IMR-90 (cell line): ENCODE measurements around the gene RIMBP2.

Source experiments
- CEBPB ChIP-seq: IDR thresholded peaks from 2 replicates; pipeline ENCODE4 v1.6.1; 2012; ENCODE audit warnings: low read depth, low read length, improper control_type of control experiment
- FOS ChIP-seq: fragments of 150-350 bp; IDR thresholded peaks from 2 replicates; pipeline ENCODE4 v1.6.1; 2016; ENCODE audit warnings: low read depth, low read length
- MAZ ChIP-seq: IDR thresholded peaks from 2 replicates; pipeline ENCODE4 v1.6.1; 2012; ENCODE audit warnings: low read depth, mild to moderate bottlenecking, low read length, improper control_type of control experiment, moderate library complexity, borderline replicate concordance
- MXI1 ChIP-seq: IDR thresholded peaks from 2 replicates; pipeline ENCODE4 v1.6.1; 2012; ENCODE audit warnings: low read depth, mild to moderate bottlenecking, low read length, moderate library complexity, borderline replicate concordance
- NFE2L2 ChIP-seq: fragments of 150-350 bp; IDR thresholded peaks from 2 replicates; pipeline ENCODE4 v1.6.1; 2016; ENCODE audit warnings: low read depth, mild to moderate bottlenecking, low read length
- POLR2A ChIP-seq: IDR thresholded peaks from 2 replicates; pipeline ENCODE4 v1.6.1; 2012; ENCODE audit warnings: mild to moderate bottlenecking, low read depth, low read length
- RAD21 ChIP-seq: IDR thresholded peaks from 2 replicates; pipeline ENCODE4 v1.6.1; 2012; ENCODE audit warnings: low read length, improper control_type of control experiment
- RCOR1 ChIP-seq: IDR thresholded peaks from 2 replicates; pipeline ENCODE4 v1.6.1; 2012; ENCODE audit warnings: mild to moderate bottlenecking, low read length, improper control_type of control experiment; ENCODE audit not compliant: insufficient replicate concordance
- RFX5 ChIP-seq: IDR thresholded peaks from 2 replicates; pipeline ENCODE4 v1.8.0; 2012; ENCODE audit warnings: low read depth, mild to moderate bottlenecking, low read length, moderate library complexity
- SMC3 ChIP-seq: fragments of 150-350 bp; IDR thresholded peaks from 2 replicates; pipeline ENCODE4 v1.6.1; 2016; ENCODE audit warnings: low read depth, mild to moderate bottlenecking, antibody characterized with exemption, low read length, moderate library complexity
- TF ChIP-seq, protein P1 (sequence below): fragments of 150-350 bp; IDR thresholded peaks from 2 replicates; pipeline ENCODE4 v1.6.1; 2017; ENCODE audit warnings: mild to moderate bottlenecking, antibody characterized with exemption, low read length, low read depth
- TF ChIP-seq, protein P2 (sequence below): conservative IDR thresholded peaks from 2 replicates; pipeline ENCODE4 v1.5.1; 2012; ENCODE audit warnings: mild to moderate bottlenecking, low read depth, low read length, improper control_type of control experiment

- TF ChIP-seq, protein P1, sequence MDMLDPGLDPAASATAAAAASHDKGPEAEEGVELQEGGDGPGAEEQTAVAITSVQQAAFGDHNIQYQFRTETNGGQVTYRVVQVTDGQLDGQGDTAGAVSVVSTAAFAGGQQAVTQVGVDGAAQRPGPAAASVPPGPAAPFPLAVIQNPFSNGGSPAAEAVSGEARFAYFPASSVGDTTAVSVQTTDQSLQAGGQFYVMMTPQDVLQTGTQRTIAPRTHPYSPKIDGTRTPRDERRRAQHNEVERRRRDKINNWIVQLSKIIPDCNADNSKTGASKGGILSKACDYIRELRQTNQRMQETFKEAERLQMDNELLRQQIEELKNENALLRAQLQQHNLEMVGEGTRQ: no peak
- TF ChIP-seq, protein P2, sequence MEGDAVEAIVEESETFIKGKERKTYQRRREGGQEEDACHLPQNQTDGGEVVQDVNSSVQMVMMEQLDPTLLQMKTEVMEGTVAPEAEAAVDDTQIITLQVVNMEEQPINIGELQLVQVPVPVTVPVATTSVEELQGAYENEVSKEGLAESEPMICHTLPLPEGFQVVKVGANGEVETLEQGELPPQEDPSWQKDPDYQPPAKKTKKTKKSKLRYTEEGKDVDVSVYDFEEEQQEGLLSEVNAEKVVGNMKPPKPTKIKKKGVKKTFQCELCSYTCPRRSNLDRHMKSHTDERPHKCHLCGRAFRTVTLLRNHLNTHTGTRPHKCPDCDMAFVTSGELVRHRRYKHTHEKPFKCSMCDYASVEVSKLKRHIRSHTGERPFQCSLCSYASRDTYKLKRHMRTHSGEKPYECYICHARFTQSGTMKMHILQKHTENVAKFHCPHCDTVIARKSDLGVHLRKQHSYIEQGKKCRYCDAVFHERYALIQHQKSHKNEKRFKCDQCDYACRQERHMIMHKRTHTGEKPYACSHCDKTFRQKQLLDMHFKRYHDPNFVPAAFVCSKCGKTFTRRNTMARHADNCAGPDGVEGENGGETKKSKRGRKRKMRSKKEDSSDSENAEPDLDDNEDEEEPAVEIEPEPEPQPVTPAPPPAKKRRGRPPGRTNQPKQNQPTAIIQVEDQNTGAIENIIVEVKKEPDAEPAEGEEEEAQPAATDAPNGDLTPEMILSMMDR: no peak
- TF ChIP-seq MAZ: no peak
- no peak for TF ChIP-seq POLR2A
- no peak for TF ChIP-seq RFX5
- no peak for TF ChIP-seq SMC3
- TF ChIP-seq RAD21: no peak
- no peak for TF ChIP-seq NFE2L2
- TF ChIP-seq RCOR1: no peak
- no peak for TF ChIP-seq CEBPB
- TF ChIP-seq FOS: no peak
- no peak for TF ChIP-seq MXI1
Measured at GRCh38 chr12:130717752-130718151, 1.7 kb upstream of the RIMBP2 start.
